GM19023 (cell line): Measurements from ENCODE around the gene TRIM32.

Experiments
- ATAC-seq: cut with Tn5 transposase; IDR thresholded peaks from one replicate; pipeline ENCODE4 v1.9.1; 2021; ENCODE audit warnings: mild to moderate bottlenecking, moderate library complexity; ENCODE audit not compliant: unreplicated experiment

The TRIM32 gene

GRCh38 chr9:116704470-116704869 is 17.4 kb downstream of the TRIM32 start:
- ATAC-seq = no peak

GRCh38 chr9:116705531-116705930 is 18.4 kb downstream of the TRIM32 start:
- ATAC-seq = no peak

GRCh38 chr9:116706310-116707290 is 19.5 kb downstream of the TRIM32 start:
- no peak for ATAC-seq

GRCh38 chr9:116712781-116713180 is 25.7 kb downstream of the TRIM32 start:
- no peak for ATAC-seq

- ATAC-seq = no peak
Observed at GRCh38 chr9:116713271-116713670, 26.2 kb downstream of the TRIM32 start.

- no peak for ATAC-seq
Observed at GRCh38 chr9:116715751-116716150, 28.6 kb downstream of the TRIM32 start.

GRCh38 chr9:116716438-116716837 is 29.3 kb downstream of the TRIM32 start:
- no peak for ATAC-seq

GRCh38 chr9:116717150-116717549 is 30.0 kb downstream of the TRIM32 start:
- ATAC-seq = no peak

GRCh38 chr9:116718111-116718510 is 31.0 kb downstream of the TRIM32 start:
- no peak for ATAC-seq

- no peak for ATAC-seq
Observed at GRCh38 chr9:116720111-116720510, 33.0 kb downstream of the TRIM32 start.

- no peak for ATAC-seq
Observed at GRCh38 chr9:116721411-116721810, 34.3 kb downstream of the TRIM32 start.

- ATAC-seq = no peak
Observed at GRCh38 chr9:116721944-116722343, 34.8 kb downstream of the TRIM32 start.

GRCh38 chr9:116724123-116724522 is 37.0 kb downstream of the TRIM32 start:
- ATAC-seq = no peak

GRCh38 chr9:116726602-116727001 is 39.5 kb downstream of the TRIM32 start:
- no peak for ATAC-seq

- ATAC-seq = no peak
Observed at GRCh38 chr9:116733010-116733641, 46.0 kb downstream of the TRIM32 start.

GRCh38 chr9:116736399-116737151 is 49.5 kb downstream of the TRIM32 start:
- no peak for ATAC-seq

GRCh38 chr9:116737152-116737546 is 50.0 kb downstream of the TRIM32 start:
- no peak for ATAC-seq

- no peak for ATAC-seq
Observed at GRCh38 chr9:116741086-116741740, 54.1 kb downstream of the TRIM32 start.

GRCh38 chr9:116741742-116742141 is 54.6 kb downstream of the TRIM32 start:
- no peak for ATAC-seq

GRCh38 chr9:116749176-116749575 is 62.1 kb downstream of the TRIM32 start:
- ATAC-seq = no peak

- no peak for ATAC-seq
Observed at GRCh38 chr9:116749772-116750171, 62.7 kb downstream of the TRIM32 start.
